Measurements from ENCODE around the gene CDC26. TPM values are rescaled to one million over a fixed set of nuclear protein-coding genes. Genes with fewer than 3 reads are reported as not detected.
"Not testable (repeated sequence)": the region's sequence is repeated elsewhere in the genome, so short reads cannot be mapped to it uniquely, and the experiment has no call there.

Gene CDC26
- total RNA-seq, 4 donors from 2014 or later: 18.8 to 21.9 (median 20.4) TPM

GRCh38 chr9:113250807-113251206 is 24.6 kb downstream of the CDC26 start:
- H3K4me3 ChIP-seq: no peak overlapping the region
- peaks cover 2% of the 10 kb centered on the region for H3K4me1 ChIP-seq
- H3K27me3 ChIP-seq: no peaks in the 10 kb centered on the region
- DNase-seq (ENCODE audit: low spot score in 2 of 2): no peak
- 90% methylated on average over 2 of the region's 2 CpGs for WGBS
- no peaks in the 10 kb centered on the region for H3K36me3 ChIP-seq
- TF ChIP-seq POLR2A (IDR thresholded peaks at IDR 0.05) (no peak), CTCF (IDR thresholded peaks at IDR 0.05) (no peak), POLR2AphosphoS5 (IDR thresholded peaks at IDR 0.05) (no peak)
- H3K27ac ChIP-seq: no peak overlapping the region
- no peaks in the 10 kb centered on the region for H3K9me3 ChIP-seq

GRCh38 chr9:113249661-113250060 is 25.7 kb downstream of the CDC26 start:
- not testable (repeated sequence) for H3K9me3 ChIP-seq; H3K27ac ChIP-seq; H3K27me3 ChIP-seq; DNase-seq (ENCODE audit: low spot score in 2 of 2); H3K36me3 ChIP-seq; H3K4me3 ChIP-seq; H3K4me1 ChIP-seq
- 92% methylated on average over 2 of the region's 2 CpGs for WGBS

GRCh38 chr9:113247640-113248039 is 27.7 kb downstream of the CDC26 start:
- no peak overlapping the region for H3K27ac ChIP-seq
- no peak for DNase-seq (ENCODE audit: low spot score in 2 of 2)
- H3K4me3 ChIP-seq: no peak overlapping the region
- no peaks in the 10 kb centered on the region for H3K27me3 ChIP-seq
- no peak for TF ChIP-seq EP300 (IDR thresholded peaks at IDR 0.05)
- TF ChIP-seq CTCF (IDR thresholded peaks at IDR 0.05): no peak
- no peak for TF ChIP-seq POLR2AphosphoS5 (IDR thresholded peaks at IDR 0.05)
- TF ChIP-seq POLR2A (IDR thresholded peaks at IDR 0.05): no peak
- H3K36me3 ChIP-seq: no peaks in the 10 kb centered on the region
- no peaks in the 10 kb centered on the region for H3K9me3 ChIP-seq
- H3K4me1 ChIP-seq: peaks cover 2% of the 10 kb centered on the region

GRCh38 chr9:113246928-113247327 is 28.4 kb downstream of the CDC26 start:
- TF ChIP-seq POLR2A (IDR thresholded peaks at IDR 0.05) (no peak), POLR2AphosphoS5 (IDR thresholded peaks at IDR 0.05) (no peak), CTCF (IDR thresholded peaks at IDR 0.05) (no peak), EP300 (IDR thresholded peaks at IDR 0.05) (no peak)

GRCh38 chr9:113245894-113246293 is 29.5 kb downstream of the CDC26 start:
- H3K9me3 ChIP-seq: no peaks in the 10 kb centered on the region
- WGBS: 90% methylated on average over 4 of the region's 4 CpGs
- TF ChIP-seq EP300 (IDR thresholded peaks at IDR 0.05) (no peak), POLR2AphosphoS5 (IDR thresholded peaks at IDR 0.05) (no peak), CTCF (IDR thresholded peaks at IDR 0.05) (no peak), POLR2A (IDR thresholded peaks at IDR 0.05) (no peak)
- peak overlapping the region; percentile 29 for H3K27ac ChIP-seq
- no peaks in the 10 kb centered on the region for H3K27me3 ChIP-seq
- H3K4me3 ChIP-seq: no peak overlapping the region
- DNase-seq (ENCODE audit: low spot score in 2 of 2): no peak
- peaks cover 2% of the 10 kb centered on the region for H3K4me1 ChIP-seq
- H3K36me3 ChIP-seq: no peaks in the 10 kb centered on the region

More at GRCh38 chr9:113246928-113247327, 28.4 kb downstream of the CDC26 start:
- Histone ChIP-seq H3K4me3 (no peak overlapping the region), H3K4me1 (peaks cover 2% of the 10 kb centered on the region), H3K27ac (no peak overlapping the region), H3K27me3 (no peaks in the 10 kb centered on the region), H3K36me3 (no peaks in the 10 kb centered on the region), H3K9me3 (no peaks in the 10 kb centered on the region)
- WGBS: 90% methylated on average over 6 of the region's 6 CpGs
- no peak for DNase-seq (ENCODE audit: low spot score in 2 of 2)

- peaks cover 3% of the 10 kb centered on the region for H3K4me1 ChIP-seq
- H3K4me3 ChIP-seq: no peak overlapping the region
- H3K27me3 ChIP-seq: no peaks in the 10 kb centered on the region
- no peaks in the 10 kb centered on the region for H3K36me3 ChIP-seq
- no peak for DNase-seq (ENCODE audit: low spot score in 2 of 2)
- 77% methylated on average over 2 of the region's 2 CpGs for WGBS
- H3K9me3 ChIP-seq: no peaks in the 10 kb centered on the region
- H3K27ac ChIP-seq: no peak overlapping the region
- no peak for TF ChIP-seq POLR2AphosphoS5 (IDR thresholded peaks at IDR 0.05)
- no peak for TF ChIP-seq CTCF (IDR thresholded peaks at IDR 0.05)
- no peak for TF ChIP-seq EP300 (IDR thresholded peaks at IDR 0.05)
- no peak for TF ChIP-seq POLR2A (IDR thresholded peaks at IDR 0.05)
Observed at GRCh38 chr9:113244556-113244955, 30.8 kb downstream of the CDC26 start.

Measured in suprapubic skin (tissue), 4 donors.